ENCODE measurements around the gene ETV6. TPM values are rescaled to one million over a fixed set of nuclear protein-coding genes. Genes with fewer than 3 reads are reported as not detected.
A peak's percentile ranks its signal among the peaks of the same experiment; 100 is the strongest.

The ETV6 gene
- total RNA-seq, 2 donors from 2014 or later: 50.2 to 82.3 TPM

- ATAC-seq (no peak), DNase-seq (ENCODE audit: low spot score) (no peak)
- Mint-ChIP-seq H3K4me3 (no peak overlapping the region), H3K27me3 (no peaks in the 10 kb centered on the region), H3K27ac (peak overlapping the region in 1 of 2 donors; percentile 65), H3K4me1 (ENCODE audit: low read depth in 2 of 2) (peaks cover 36 to 54% of the 10 kb centered on the region in 2 donors), H3K9me3 (no peaks in the 10 kb centered on the region), H3K36me3 (no peaks in the 10 kb centered on the region)
These were observed 94.2 kb downstream of the ETV6 start for GRCh38 chr12:11743423-11744409.

- ATAC-seq (no peak), DNase-seq (ENCODE audit: low spot score) (no peak)
- Mint-ChIP-seq H3K27me3 (no peaks in the 10 kb centered on the region), H3K4me3 (no peak overlapping the region), H3K4me1 (ENCODE audit: low read depth in 2 of 2) (peaks cover 38 to 54% of the 10 kb centered on the region in 2 donors), H3K36me3 (no peaks in the 10 kb centered on the region), H3K9me3 (no peaks in the 10 kb centered on the region), H3K27ac (no peak overlapping the region)
These were observed 94.9 kb downstream of the ETV6 start for GRCh38 chr12:11744410-11744801.

- Mint-ChIP-seq H3K27ac (no peak overlapping the region), H3K27me3 (no peaks in the 10 kb centered on the region), H3K36me3 (no peaks in the 10 kb centered on the region), H3K4me1 (ENCODE audit: low read depth in 2 of 2) (peaks cover 45 to 60% of the 10 kb centered on the region in 2 donors), H3K9me3 (no peaks in the 10 kb centered on the region), H3K4me3 (no peak overlapping the region)
- ATAC-seq (no peak), DNase-seq (ENCODE audit: low spot score) (no peak)
These were observed 95.6 kb downstream of the ETV6 start for GRCh38 chr12:11745113-11745512.

- no peaks in the 10 kb centered on the region for H3K36me3 Mint-ChIP-seq
- DNase-seq (ENCODE audit: low spot score): no peak
- ATAC-seq: peak; percentile 45 to 51
- H3K9me3 Mint-ChIP-seq: no peaks in the 10 kb centered on the region
- H3K27me3 Mint-ChIP-seq: no peaks in the 10 kb centered on the region
- H3K4me3 Mint-ChIP-seq: peak overlapping the region; percentile 29
- H3K27ac Mint-ChIP-seq: peak overlapping the region in 1 of 2 donors; percentile 40
- H3K4me1 Mint-ChIP-seq (ENCODE audit: low read depth in 2 of 2): peaks cover 52 to 58% of the 10 kb centered on the region in 2 donors
These were observed 96.7 kb downstream of the ETV6 start for GRCh38 chr12:11746024-11746771.

GRCh38 chr12:11746940-11747716 lies 97.7 kb downstream of the ETV6 start:
- Mint-ChIP-seq H3K9me3 (no peaks in the 10 kb centered on the region), H3K4me3 (no peak overlapping the region), H3K27me3 (no peaks in the 10 kb centered on the region), H3K27ac (peak overlapping the region in 1 of 2 donors; percentile 40), H3K4me1 (ENCODE audit: low read depth in 2 of 2) (peaks cover 48 to 57% of the 10 kb centered on the region in 2 donors), H3K36me3 (no peaks in the 10 kb centered on the region)
- no peak for ATAC-seq
- DNase-seq (ENCODE audit: low spot score): no peak

GRCh38 chr12:11747969-11748368 lies 98.5 kb downstream of the ETV6 start:
- no peak for DNase-seq (ENCODE audit: low spot score)
- Mint-ChIP-seq H3K27me3 (no peaks in the 10 kb centered on the region), H3K4me3 (no peak overlapping the region), H3K4me1 (ENCODE audit: low read depth in 2 of 2) (peaks cover 50 to 57% of the 10 kb centered on the region in 2 donors), H3K27ac (no peak overlapping the region), H3K9me3 (no peaks in the 10 kb centered on the region), H3K36me3 (no peaks in the 10 kb centered on the region)
- no peak for ATAC-seq

GRCh38 chr12:11748903-11749302 lies 99.4 kb downstream of the ETV6 start:
- Mint-ChIP-seq H3K9me3 (no peaks in the 10 kb centered on the region), H3K27ac (no peak overlapping the region), H3K27me3 (no peaks in the 10 kb centered on the region), H3K4me1 (ENCODE audit: low read depth in 2 of 2) (peaks cover 46 to 51% of the 10 kb centered on the region in 2 donors), H3K36me3 (no peaks in the 10 kb centered on the region), H3K4me3 (no peak overlapping the region)
- DNase-seq (ENCODE audit: low spot score): no peak
- ATAC-seq: no peak

- H3K27me3 Mint-ChIP-seq: no peaks in the 10 kb centered on the region
- DNase-seq (ENCODE audit: low spot score) (no peak), ATAC-seq (peak in 1 of 2 donors; percentile 51)
- H3K4me3 Mint-ChIP-seq: peak overlapping the region; percentile 65
- peaks cover 6% of the 10 kb centered on the region for H3K36me3 Mint-ChIP-seq
- H3K4me1 Mint-ChIP-seq (ENCODE audit: low read depth in 2 of 2): peaks cover 43 to 44% of the 10 kb centered on the region in 2 donors
- H3K27ac Mint-ChIP-seq: peak overlapping the region; percentile 44 to 56
- no peaks in the 10 kb centered on the region for H3K9me3 Mint-ChIP-seq
These were observed 100.6 kb downstream of the ETV6 start for GRCh38 chr12:11749943-11750690.

GRCh38 chr12:11752403-11753149 lies 103.1 kb downstream of the ETV6 start:
- H3K36me3 Mint-ChIP-seq: peaks cover 6% of the 10 kb centered on the region
- H3K4me1 Mint-ChIP-seq (ENCODE audit: low read depth in 2 of 2): peaks cover 28 to 29% of the 10 kb centered on the region in 2 donors
- no peak overlapping the region for H3K27ac Mint-ChIP-seq
- H3K27me3 Mint-ChIP-seq: no peaks in the 10 kb centered on the region
- no peak overlapping the region for H3K4me3 Mint-ChIP-seq
- H3K9me3 Mint-ChIP-seq: no peaks in the 10 kb centered on the region
- DNase-seq (ENCODE audit: low spot score): no peak
- ATAC-seq: no peak

GRCh38 chr12:11753150-11753499 lies 103.7 kb downstream of the ETV6 start:
- Mint-ChIP-seq H3K9me3 (no peaks in the 10 kb centered on the region), H3K4me1 (ENCODE audit: low read depth in 2 of 2) (peaks cover 28 to 29% of the 10 kb centered on the region in 2 donors), H3K36me3 (peaks cover 6% of the 10 kb centered on the region), H3K27ac (no peak overlapping the region), H3K4me3 (no peak overlapping the region), H3K27me3 (no peaks in the 10 kb centered on the region)
- ATAC-seq (no peak), DNase-seq (ENCODE audit: low spot score) (no peak)

GRCh38 chr12:11753826-11754225 lies 104.4 kb downstream of the ETV6 start:
- ATAC-seq: no peak
- Mint-ChIP-seq H3K27me3 (no peaks in the 10 kb centered on the region), H3K27ac (peak overlapping the region in 1 of 2 donors; percentile 19), H3K9me3 (no peaks in the 10 kb centered on the region), H3K36me3 (peaks cover 6% of the 10 kb centered on the region), H3K4me1 (ENCODE audit: low read depth in 2 of 2) (peaks cover 32 to 34% of the 10 kb centered on the region in 2 donors), H3K4me3 (no peak overlapping the region)
- no peak for DNase-seq (ENCODE audit: low spot score)

GRCh38 chr12:11754256-11754655 lies 104.8 kb downstream of the ETV6 start:
- peaks cover 6% of the 10 kb centered on the region for H3K36me3 Mint-ChIP-seq
- peaks cover 29 to 30% of the 10 kb centered on the region in 2 donors for H3K4me1 Mint-ChIP-seq (ENCODE audit: low read depth in 2 of 2)
- peak overlapping the region in 1 of 2 donors; percentile 19 for H3K27ac Mint-ChIP-seq
- H3K4me3 Mint-ChIP-seq: no peak overlapping the region
- H3K9me3 Mint-ChIP-seq: no peaks in the 10 kb centered on the region
- no peaks in the 10 kb centered on the region for H3K27me3 Mint-ChIP-seq
- ATAC-seq: no peak
- no peak for DNase-seq (ENCODE audit: low spot score)

Data from natural killer cell treated with Interleukin-12 subunit alpha and Interleukin-12 subunit beta and Interleukin-15 and Interleukin-18, amount 100 ng/mL, for 72 hours (primary cell).